ENCODE results near the gene PAXIP1.
"Not testable (repeated sequence)": the region's sequence is repeated elsewhere in the genome, so short reads cannot be mapped to it uniquely, and the experiment has no call there.

The PAXIP1 gene

GRCh38 chr7:154928136-154929005 lies 74.6 kb downstream of the PAXIP1 start:
- no peaks in the 10 kb centered on the region for H3K79me2 ChIP-seq
- TF ChIP-seq CTCF (IDR thresholded peaks at IDR 0.05), result no peak
- peak overlapping the region; percentile 77 for H3K4me3 ChIP-seq (ENCODE audit: low read depth, low read length)
- no peaks in the 10 kb centered on the region for H3K27me3 ChIP-seq (ENCODE audit: control insufficient read depth, insufficient read depth, low read length)
- no peaks in the 10 kb centered on the region for H3K9me3 ChIP-seq (ENCODE audit: control insufficient read depth, low read length)
- H3K36me3 ChIP-seq (ENCODE audit: control insufficient read depth, insufficient read depth, low read length), result no peaks in the 10 kb centered on the region
- H3K9ac ChIP-seq, result peak overlapping the region; percentile 21
- no peaks in the 10 kb centered on the region for H3K4me1 ChIP-seq
- peak overlapping the region; percentile 93 for H3K4me2 ChIP-seq (ENCODE audit: low read length)
- H3K27ac ChIP-seq, result peak overlapping the region; percentile 87
- peak overlapping the region; percentile 92 for H2AFZ ChIP-seq

- Histone ChIP-seq H3K9ac (peak overlapping the region; percentile 21), H2AFZ (peak overlapping the region; percentile 92), H3K4me3 (ENCODE audit: low read depth, low read length) (peak overlapping the region; percentile 77)
Measured at GRCh38 chr7:154927624-154928125, 75.2 kb downstream of the PAXIP1 start.

GRCh38 chr7:154922472-154922871 lies 80.5 kb downstream of the PAXIP1 start:
- not testable (repeated sequence) for H3K4me3 ChIP-seq (ENCODE audit: low read depth, low read length); H3K4me2 ChIP-seq (ENCODE audit: low read length); H3K27ac ChIP-seq; H3K9me3 ChIP-seq (ENCODE audit: control insufficient read depth, low read length); H3K36me3 ChIP-seq (ENCODE audit: control insufficient read depth, insufficient read depth, low read length); H3K27me3 ChIP-seq (ENCODE audit: control insufficient read depth, insufficient read depth, low read length); H3K4me1 ChIP-seq; H3K79me2 ChIP-seq; H3K9ac ChIP-seq; H2AFZ ChIP-seq

More at GRCh38 chr7:154927624-154928125, 75.2 kb downstream of the PAXIP1 start:
- Histone ChIP-seq H3K9me3 (ENCODE audit: control insufficient read depth, low read length) (no peaks in the 10 kb centered on the region), H3K79me2 (no peaks in the 10 kb centered on the region), H3K27ac (peak overlapping the region; percentile 87), H3K4me2 (ENCODE audit: low read length) (peak overlapping the region; percentile 93), H3K36me3 (ENCODE audit: control insufficient read depth, insufficient read depth, low read length) (no peaks in the 10 kb centered on the region), H3K4me1 (no peaks in the 10 kb centered on the region), H3K27me3 (ENCODE audit: control insufficient read depth, insufficient read depth, low read length) (no peaks in the 10 kb centered on the region)
- peak; percentile 74 for TF ChIP-seq CTCF (IDR thresholded peaks at IDR 0.05)

- H3K9me3 ChIP-seq (ENCODE audit: control insufficient read depth, low read length), result no peaks in the 10 kb centered on the region
- H3K79me2 ChIP-seq, result no peaks in the 10 kb centered on the region
- H3K36me3 ChIP-seq (ENCODE audit: control insufficient read depth, insufficient read depth, low read length), result no peaks in the 10 kb centered on the region
- no peak overlapping the region for H3K4me2 ChIP-seq (ENCODE audit: low read length)
- TF ChIP-seq CTCF (IDR thresholded peaks at IDR 0.05), result no peak
- no peak overlapping the region for H3K4me3 ChIP-seq (ENCODE audit: low read depth, low read length)
- no peak overlapping the region for H3K27ac ChIP-seq
- H3K9ac ChIP-seq, result no peak overlapping the region
- H3K27me3 ChIP-seq (ENCODE audit: control insufficient read depth, insufficient read depth, low read length), result no peaks in the 10 kb centered on the region
- no peak overlapping the region for H2AFZ ChIP-seq
- H3K4me1 ChIP-seq, result no peaks in the 10 kb centered on the region
Measured at GRCh38 chr7:154919344-154920225, 83.3 kb downstream of the PAXIP1 start.

DNA sequence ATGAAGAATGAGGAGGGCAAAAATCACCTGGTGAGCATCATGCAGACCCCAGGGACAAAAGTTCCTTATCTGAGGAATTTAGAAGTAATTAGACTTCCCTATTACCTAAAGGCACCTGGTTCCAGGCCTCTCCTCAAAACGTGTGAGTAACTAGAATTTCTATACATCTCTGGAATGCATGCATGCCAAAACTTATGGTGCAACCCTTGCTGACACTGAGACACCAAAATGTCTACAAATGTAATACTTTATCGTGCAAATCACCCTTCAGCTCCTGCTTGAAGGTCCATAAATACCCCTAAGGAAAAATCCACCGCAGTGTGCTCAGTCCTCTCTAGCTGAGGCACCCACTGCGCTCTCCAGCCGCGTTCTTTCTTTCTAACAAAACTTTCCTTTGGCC lies 84.2 kb downstream of the PAXIP1 start:
- Histone ChIP-seq H3K4me1 (peaks cover 3% of the 10 kb centered on the region), H3K4me2 (ENCODE audit: low read length) (no peak overlapping the region), H2AFZ (no peak overlapping the region), H3K36me3 (ENCODE audit: control insufficient read depth, insufficient read depth, low read length) (no peaks in the 10 kb centered on the region), H3K27ac (no peak overlapping the region), H3K4me3 (ENCODE audit: low read depth, low read length) (no peak overlapping the region), H3K27me3 (ENCODE audit: control insufficient read depth, insufficient read depth, low read length) (no peaks in the 10 kb centered on the region), H3K9me3 (ENCODE audit: control insufficient read depth, low read length) (no peaks in the 10 kb centered on the region), H3K9ac (no peak overlapping the region), H3K79me2 (no peaks in the 10 kb centered on the region)
- TF ChIP-seq CTCF (IDR thresholded peaks at IDR 0.05), result no peak
